Spleen (tissue), 7 donors: ENCODE measurements around the gene IKZF3.
A peak's percentile ranks its signal among the peaks of the same experiment; 100 is the strongest.

Experiments used
- POLR2A ChIP-seq, 3 donors: fragments of 450-650 bp; IDR thresholded peaks; one replicate each; pipeline ENCODE4 v1.5.1; 2017; ENCODE audit warnings: antibody characterized with exemption in 3 of 3, mild to moderate bottlenecking in 1 of 3
- POLR2AphosphoS5 ChIP-seq, 3 donors: sonication (generic); formaldehyde crosslinking; IDR thresholded peaks; one replicate each; pipeline ENCODE4 v1.5.1; 2017; ENCODE audit warnings: antibody characterized with exemption in 3 of 3
- TF ChIP-seq, protein P1 (sequence below), 11 experiments: fragments of 200-600 bp in 7 of 11; fragments of 450-650 bp in 4 of 11; sonication (generic) in 4 of 11; IDR thresholded peaks in 8 of 11; conservative IDR thresholded peaks in 3 of 11; 1 replicate in 7 of 11; 2 replicates in 4 of 11; pipeline versions ENCODE4 v1.4.0 to v1.8.0; 2016 to 2021; ENCODE audit warnings: antibody characterized with exemption in 11 of 11, inconsistent platforms in 4 of 11, mild to moderate bottlenecking in 1 of 11
- donor health status: DM: no; HTN: no; CAD: no; lungs with moderate emphysema.
- donor health status: DM: no; HTN: no; CAD: no.
- donor health status: DM: no; HTN: no; CAD: no.

DNA sequence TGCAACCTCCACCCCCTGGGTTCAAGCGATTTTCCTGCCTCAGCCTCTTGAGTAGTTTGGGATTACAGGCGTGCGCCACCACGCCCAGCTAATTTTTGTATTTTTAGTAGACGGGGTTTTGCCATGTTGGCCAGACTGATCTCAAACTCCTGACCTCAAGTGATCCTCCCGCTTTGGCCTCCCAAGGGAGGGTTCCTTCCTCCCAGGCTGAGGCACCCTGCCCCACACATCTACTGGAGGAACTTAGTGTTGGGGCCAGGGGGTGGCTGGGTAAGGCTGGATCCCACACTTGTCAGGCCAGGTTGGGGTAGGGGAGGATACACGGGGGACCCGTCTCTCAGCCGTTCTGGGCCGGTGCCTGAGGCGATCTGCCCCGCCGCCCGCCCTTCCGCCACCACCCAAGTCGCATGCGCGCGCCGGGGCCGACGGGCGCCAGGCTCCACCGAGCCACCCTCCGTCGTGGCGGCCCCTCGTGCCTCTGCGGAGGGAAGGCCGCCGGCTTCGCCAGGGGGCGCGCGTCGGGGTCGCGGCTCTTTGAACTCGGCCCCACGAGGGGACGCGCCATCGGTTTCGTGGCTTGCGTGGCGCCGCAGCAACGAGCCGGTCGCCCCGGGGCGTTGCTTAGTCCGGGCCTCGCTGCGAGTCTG, 110.5 kb downstream of the IKZF3 start:
- TF ChIP-seq, protein P1, sequence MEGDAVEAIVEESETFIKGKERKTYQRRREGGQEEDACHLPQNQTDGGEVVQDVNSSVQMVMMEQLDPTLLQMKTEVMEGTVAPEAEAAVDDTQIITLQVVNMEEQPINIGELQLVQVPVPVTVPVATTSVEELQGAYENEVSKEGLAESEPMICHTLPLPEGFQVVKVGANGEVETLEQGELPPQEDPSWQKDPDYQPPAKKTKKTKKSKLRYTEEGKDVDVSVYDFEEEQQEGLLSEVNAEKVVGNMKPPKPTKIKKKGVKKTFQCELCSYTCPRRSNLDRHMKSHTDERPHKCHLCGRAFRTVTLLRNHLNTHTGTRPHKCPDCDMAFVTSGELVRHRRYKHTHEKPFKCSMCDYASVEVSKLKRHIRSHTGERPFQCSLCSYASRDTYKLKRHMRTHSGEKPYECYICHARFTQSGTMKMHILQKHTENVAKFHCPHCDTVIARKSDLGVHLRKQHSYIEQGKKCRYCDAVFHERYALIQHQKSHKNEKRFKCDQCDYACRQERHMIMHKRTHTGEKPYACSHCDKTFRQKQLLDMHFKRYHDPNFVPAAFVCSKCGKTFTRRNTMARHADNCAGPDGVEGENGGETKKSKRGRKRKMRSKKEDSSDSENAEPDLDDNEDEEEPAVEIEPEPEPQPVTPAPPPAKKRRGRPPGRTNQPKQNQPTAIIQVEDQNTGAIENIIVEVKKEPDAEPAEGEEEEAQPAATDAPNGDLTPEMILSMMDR (IDR thresholded peaks at IDR 0.05 in 8 of 11, conservative IDR thresholded peaks at IDR 0.05 in 3 of 11), result no peak
- TF ChIP-seq POLR2A (IDR thresholded peaks at IDR 0.05) (no peak), POLR2AphosphoS5 (IDR thresholded peaks at IDR 0.05) (peak in 2 of 3 donors; percentile 66 to 78)
